Breast epithelium (tissue), 4 donors: ENCODE data around the gene ATP6V0B. TPM values are rescaled to one million over a fixed set of nuclear protein-coding genes. Genes with fewer than 3 reads are reported as not detected.

Source experiments
- DNase-seq, 2 donors: peaks; one replicate each; pipeline ENCODE4 v3.0.0-alpha.2; 2019; ENCODE audit warnings: low spot score in 2 of 2
- H3K27ac ChIP-seq, 2 donors: fragments of 200-600 bp; sonication (generic) in 1 of 2; one replicate each; pipeline ENCODE4 v1.5.1; 2016 to 2019; ENCODE audit warnings: mild to moderate bottlenecking in 1 of 2
- H3K27me3 ChIP-seq, 2 donors: fragments of 200-600 bp; sonication (generic) in 1 of 2; one replicate each; pipeline versions ENCODE4 v1.5.1 to v1.6.0; 2017 to 2019; ENCODE audit warnings: control low read depth in 1 of 2, mild to moderate bottlenecking in 1 of 2
- H3K36me3 ChIP-seq: fragments of 200-600 bp; one replicate; pipeline ENCODE4 v1.5.1; 2019
- H3K4me1 ChIP-seq, 2 donors: fragments of 200-600 bp; sonication (generic); one replicate each; pipeline ENCODE4 v1.5.1; 2016 to 2019; ENCODE audit warnings: control low read depth in 1 of 2
- H3K4me3 ChIP-seq, 3 donors: fragments of 200-600 bp; sonication (generic); 1 replicate in 2 of 3; 2 replicates in 1 of 3; pipeline ENCODE4 v1.5.1; 2016 to 2019; ENCODE audit warnings: mild to moderate bottlenecking in 3 of 3, moderate library complexity in 2 of 3
- H3K9me3 ChIP-seq, 2 donors: fragments of 200-600 bp; sonication (generic) in 1 of 2; one replicate each; pipeline ENCODE4 v1.5.1; 2016 to 2019; ENCODE audit warnings: control low read depth in 1 of 2
- POLR2A ChIP-seq: fragments of 450-650 bp; IDR thresholded peaks from one replicate; pipeline ENCODE4 v1.6.1; 2016; ENCODE audit warnings: antibody characterized with exemption, mild to moderate bottlenecking, moderate library complexity
- POLR2AphosphoS5 ChIP-seq, 3 donors: sonication (generic); formaldehyde crosslinking; IDR thresholded peaks; one replicate each; pipeline ENCODE4 v1.6.1; 2017; ENCODE audit warnings: antibody characterized with exemption in 3 of 3
- intact Hi-C: fragments of 100-400 bp; cut with DNase I; formaldehyde crosslinking; loops from one replicate; pipeline ENCODE4 v1.15.1; 2023; ENCODE audit warnings: low total_unique reads
- total RNA-seq, 3 donors: library from RNA; depleted of rRNA; stranded (reverse); fragments of >200 nt; gene quantifications; one replicate each; pipeline ENCODE4 v1.1.0, GENCODE V29; 2016
- TF ChIP-seq, protein P1 (sequence below), 3 donors: fragments of 450-650 bp; IDR thresholded peaks; one replicate each; pipeline ENCODE4 v1.5.1; 2016 to 2017; ENCODE audit warnings: antibody characterized with exemption in 3 of 3, mild to moderate bottlenecking in 3 of 3, moderate library complexity in 3 of 3

The ATP6V0B gene
- total RNA-seq = 100 to 1,000 TPM; 131 to 156 (median 155) TPM

DNA sequence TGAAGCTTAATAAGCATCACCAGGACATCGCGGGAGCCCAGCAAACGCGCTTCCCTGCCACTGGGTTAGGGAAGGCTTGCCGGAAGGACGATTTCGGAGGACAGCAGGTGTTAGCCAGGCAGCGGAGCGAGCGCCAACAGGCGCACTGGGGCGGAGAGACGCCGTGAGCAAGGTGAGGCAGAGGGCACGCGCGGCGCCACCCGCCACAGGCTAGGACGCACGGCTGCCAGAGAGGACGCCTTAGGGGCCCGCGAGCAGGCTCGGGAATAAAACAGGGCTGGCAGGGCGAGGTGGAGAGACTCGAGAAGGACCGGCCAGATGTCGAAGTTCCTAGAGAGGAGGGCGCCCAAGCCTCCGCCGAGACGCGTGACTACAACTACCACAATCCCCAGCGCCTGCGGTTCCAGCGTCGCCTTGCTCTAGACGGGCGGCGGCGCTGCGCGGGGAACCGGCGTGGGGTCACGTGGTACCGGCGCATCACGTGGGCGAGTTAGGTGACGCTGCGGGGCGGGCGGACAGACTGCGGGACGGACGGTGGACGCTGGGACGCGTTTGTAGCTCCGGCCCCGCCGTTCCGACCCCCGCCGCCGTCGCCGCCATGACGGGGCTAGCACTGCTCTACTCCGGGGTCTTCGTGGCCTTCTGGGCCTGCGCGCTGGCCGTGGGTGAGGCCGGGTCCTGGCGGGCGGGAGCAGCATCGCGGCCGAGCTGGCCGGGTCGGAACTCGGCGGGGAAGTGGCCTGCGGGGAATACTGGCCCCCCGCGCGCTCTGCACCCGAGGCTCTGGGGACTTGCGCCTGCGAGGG is at the start of gene ATP6V0B:
Gene ATP6V0B (plus strand): TSS at position 518 of the 806 bp plus-strand sequence. CDS start 81 bp downstream, at position 599.
- no peaks in the 10 kb centered on the region for H3K27me3 ChIP-seq
- DNase-seq = peak; percentile 95 to 98
- H3K4me3 ChIP-seq = peak within 1 kb of the TSS; percentile 92 to 95 (median 95)
- peak within 1 kb of the TSS; percentile 96 to 97 for H3K27ac ChIP-seq
- peaks cover 0 to 26% of the 10 kb centered on the region in 2 donors for H3K4me1 ChIP-seq
- no peaks in the 10 kb centered on the region for H3K36me3 ChIP-seq
- intact Hi-C loops = loop anchor here (5.0 to 10.0 kb wide), 3 partner anchors 440 to 1637 kb away; partner anchors contain the start of genes FOXJ3 and PTPRF
- peak; percentile 84 to 97 (median 94) for TF ChIP-seq POLR2AphosphoS5 (IDR thresholded peaks at IDR 0.05)
- TF ChIP-seq POLR2A = peak; percentile 88
- TF ChIP-seq, protein P1, sequence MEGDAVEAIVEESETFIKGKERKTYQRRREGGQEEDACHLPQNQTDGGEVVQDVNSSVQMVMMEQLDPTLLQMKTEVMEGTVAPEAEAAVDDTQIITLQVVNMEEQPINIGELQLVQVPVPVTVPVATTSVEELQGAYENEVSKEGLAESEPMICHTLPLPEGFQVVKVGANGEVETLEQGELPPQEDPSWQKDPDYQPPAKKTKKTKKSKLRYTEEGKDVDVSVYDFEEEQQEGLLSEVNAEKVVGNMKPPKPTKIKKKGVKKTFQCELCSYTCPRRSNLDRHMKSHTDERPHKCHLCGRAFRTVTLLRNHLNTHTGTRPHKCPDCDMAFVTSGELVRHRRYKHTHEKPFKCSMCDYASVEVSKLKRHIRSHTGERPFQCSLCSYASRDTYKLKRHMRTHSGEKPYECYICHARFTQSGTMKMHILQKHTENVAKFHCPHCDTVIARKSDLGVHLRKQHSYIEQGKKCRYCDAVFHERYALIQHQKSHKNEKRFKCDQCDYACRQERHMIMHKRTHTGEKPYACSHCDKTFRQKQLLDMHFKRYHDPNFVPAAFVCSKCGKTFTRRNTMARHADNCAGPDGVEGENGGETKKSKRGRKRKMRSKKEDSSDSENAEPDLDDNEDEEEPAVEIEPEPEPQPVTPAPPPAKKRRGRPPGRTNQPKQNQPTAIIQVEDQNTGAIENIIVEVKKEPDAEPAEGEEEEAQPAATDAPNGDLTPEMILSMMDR (IDR thresholded peaks at IDR 0.05) = peak; percentile 8 to 58 (median 54)
- H3K9me3 ChIP-seq = no peaks in the 10 kb centered on the region

DNA sequence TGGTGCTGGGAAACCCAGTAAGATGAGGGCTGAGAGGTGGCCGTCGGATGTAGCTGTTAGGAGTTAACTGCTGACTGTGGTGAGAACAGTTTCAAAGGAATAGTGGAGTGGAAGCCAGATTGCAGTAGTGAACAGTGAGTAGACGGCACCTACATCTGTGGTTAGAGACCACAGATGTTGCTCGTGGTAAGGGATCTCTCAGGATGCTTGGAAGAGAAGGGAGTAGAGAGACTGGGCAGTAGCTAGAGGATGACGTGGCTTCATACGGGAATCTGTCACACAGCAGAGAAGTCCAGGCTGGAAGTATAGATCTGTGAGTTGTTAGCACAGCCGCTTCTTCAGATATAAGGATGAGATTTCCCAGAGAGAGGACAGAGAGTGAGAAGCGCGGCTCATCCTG is 48.9 kb upstream of the ATP6V0B start:
- no peak overlapping the region for H3K27ac ChIP-seq
- no peaks in the 10 kb centered on the region for H3K4me1 ChIP-seq
- H3K9me3 ChIP-seq = no peaks in the 10 kb centered on the region
- H3K4me3 ChIP-seq = no peak overlapping the region
- TF ChIP-seq POLR2A (no peak), POLR2AphosphoS5 (IDR thresholded peaks at IDR 0.05) (no peak)
- TF ChIP-seq, protein P1 (IDR thresholded peaks at IDR 0.05) = no peak
- intact Hi-C loops = no loop called here
- no peaks in the 10 kb centered on the region for H3K27me3 ChIP-seq
- no peak for DNase-seq
- no peaks in the 10 kb centered on the region for H3K36me3 ChIP-seq

DNA sequence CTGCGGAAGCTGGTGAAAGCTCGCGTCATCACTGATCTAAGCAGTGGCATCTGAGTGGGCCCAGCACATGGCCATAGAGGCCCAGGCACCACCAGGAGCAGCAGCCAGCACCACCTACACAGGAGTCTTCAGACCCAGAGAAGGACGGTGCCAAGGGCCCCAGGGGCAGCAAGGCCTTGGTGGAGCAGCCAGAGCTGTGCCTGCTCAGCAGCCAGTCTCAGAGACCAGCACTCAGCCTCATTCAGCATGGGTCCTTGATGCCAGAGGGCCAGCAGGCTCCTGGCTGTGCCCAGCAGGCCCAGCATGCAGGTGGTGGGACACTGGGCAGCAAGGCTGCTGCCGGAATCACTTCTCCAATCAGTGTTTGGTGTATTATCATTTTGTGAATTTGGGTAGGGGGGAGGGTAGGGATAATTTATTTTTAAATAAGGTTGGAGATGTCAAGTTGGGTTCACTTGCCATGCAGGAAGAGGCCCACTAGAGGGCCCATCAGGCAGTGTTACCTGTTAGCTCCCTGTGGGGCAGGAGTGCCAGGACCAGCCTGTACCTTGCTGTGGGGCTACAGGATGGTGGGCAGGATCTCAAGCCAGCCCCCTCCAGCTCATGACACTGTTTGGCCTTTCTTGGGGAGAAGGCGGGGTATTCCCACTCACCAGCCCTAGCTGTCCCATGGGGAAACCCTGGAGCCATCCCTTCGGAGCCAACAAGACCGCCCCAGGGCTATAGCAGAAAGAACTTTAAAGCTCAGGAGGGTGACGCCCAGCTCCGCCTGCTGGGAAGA is 44.4 kb upstream of the ATP6V0B start:
- no peaks in the 10 kb centered on the region for H3K4me1 ChIP-seq
- H3K27ac ChIP-seq = no peak overlapping the region
- TF ChIP-seq POLR2AphosphoS5 (IDR thresholded peaks at IDR 0.05) = no peak
- TF ChIP-seq, protein P1 (IDR thresholded peaks at IDR 0.05) = peak in 1 of 3 donors; percentile 29
- no peaks in the 10 kb centered on the region for H3K9me3 ChIP-seq
- DNase-seq = no peak
- H3K36me3 ChIP-seq = no peaks in the 10 kb centered on the region
- no peaks in the 10 kb centered on the region for H3K27me3 ChIP-seq
- intact Hi-C loops = loop anchor here (10.0 kb wide), 1 partner anchor 166 kb away; no protein-coding TSS in a partner anchor
- no peak overlapping the region for H3K4me3 ChIP-seq

DNA sequence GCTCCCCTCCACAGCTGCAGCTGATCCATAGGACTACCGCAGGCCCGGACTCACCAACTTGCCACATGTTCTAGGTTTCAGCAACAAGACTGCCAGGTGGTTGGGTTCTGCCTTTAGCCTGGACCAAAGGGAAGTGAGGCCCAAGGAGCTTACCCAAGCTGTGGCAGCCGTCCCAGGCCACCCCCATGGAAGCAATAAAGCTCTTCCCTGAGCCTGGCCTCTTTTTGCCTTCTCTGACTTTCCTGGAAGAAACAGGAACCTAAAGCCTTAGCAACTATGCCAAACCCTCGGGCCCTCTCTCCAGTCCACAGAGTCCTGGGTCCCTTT is 43.8 kb upstream of the ATP6V0B start:
- no peaks in the 10 kb centered on the region for H3K27me3 ChIP-seq
- no peaks in the 10 kb centered on the region for H3K36me3 ChIP-seq
- H3K4me3 ChIP-seq = no peak overlapping the region
- no peak for DNase-seq
- intact Hi-C loops = loop anchor here (10.0 kb wide), 1 partner anchor 166 kb away; no protein-coding TSS in a partner anchor
- H3K27ac ChIP-seq = no peak overlapping the region
- H3K9me3 ChIP-seq = no peaks in the 10 kb centered on the region
- TF ChIP-seq POLR2AphosphoS5 (IDR thresholded peaks at IDR 0.05) (no peak), POLR2A (no peak)
- TF ChIP-seq, protein P1 (IDR thresholded peaks at IDR 0.05) = no peak
- no peaks in the 10 kb centered on the region for H3K4me1 ChIP-seq
